ENCODE results near the gene DAG1. TPM values are rescaled to one million over a fixed set of nuclear protein-coding genes. Genes with fewer than 3 reads are reported as not detected.

The DAG1 gene
- total RNA-seq, 4 donors from 2014 or later: 42.1 to 102 (median 76.6) TPM

DNA sequence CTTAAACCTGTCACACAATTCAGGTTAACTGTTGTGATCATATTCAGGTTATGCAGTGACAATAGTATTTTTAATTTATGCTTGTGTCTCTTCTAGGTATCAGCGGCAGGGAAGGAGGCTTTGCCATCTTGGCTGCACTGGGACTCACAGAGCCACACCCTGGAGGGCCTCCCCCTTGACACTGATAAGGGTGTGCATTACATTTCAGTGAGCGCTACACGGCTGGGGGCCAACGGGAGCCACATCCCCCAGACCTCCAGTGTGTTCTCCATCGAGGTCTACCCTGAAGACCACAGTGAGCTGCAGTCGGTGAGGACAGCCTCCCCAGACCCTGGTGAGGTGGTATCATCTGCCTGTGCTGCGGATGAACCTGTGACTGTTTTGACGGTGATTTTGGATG is 60.6 kb downstream of the DAG1 start:
- no peak for TF ChIP-seq POLR2AphosphoS5 (IDR thresholded peaks at IDR 0.05)
- no peak for TF ChIP-seq EP300 (IDR thresholded peaks at IDR 0.05)
- TF ChIP-seq CTCF (IDR thresholded peaks at IDR 0.05): no peak
- TF ChIP-seq POLR2A (IDR thresholded peaks at IDR 0.05): no peak
- no peaks in the 10 kb centered on the region for H3K9me3 ChIP-seq
- WGBS: 88% methylated on average over 6 of the region's 8 CpGs
- peaks cover 5% of the 10 kb centered on the region for H3K4me1 ChIP-seq
- no peak overlapping the region for H3K27ac ChIP-seq
- H3K27me3 ChIP-seq: no peaks in the 10 kb centered on the region
- no peak overlapping the region for H3K4me3 ChIP-seq
- DNase-seq (ENCODE audit: low spot score in 2 of 2): no peak
- peaks cover 35% of the 10 kb centered on the region for H3K36me3 ChIP-seq

DNA sequence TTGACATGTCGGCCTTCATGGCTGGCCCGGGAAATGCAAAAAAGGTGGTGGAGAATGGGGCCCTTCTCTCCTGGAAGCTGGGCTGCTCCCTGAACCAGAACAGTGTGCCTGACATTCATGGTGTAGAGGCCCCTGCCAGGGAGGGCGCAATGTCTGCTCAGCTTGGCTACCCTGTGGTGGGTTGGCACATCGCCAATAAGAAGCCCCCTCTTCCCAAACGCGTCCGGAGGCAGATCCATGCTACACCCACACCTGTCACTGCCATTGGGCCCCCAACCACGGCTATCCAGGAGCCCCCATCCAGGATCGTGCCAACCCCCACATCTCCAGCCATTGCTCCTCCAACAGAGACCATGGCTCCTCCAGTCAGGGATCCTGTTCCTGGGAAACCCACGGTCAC is 61.2 kb downstream of the DAG1 start:
- 88% methylated on average over 10 of the region's 10 CpGs for WGBS
- Histone ChIP-seq H3K4me3 (no peak overlapping the region), H3K27me3 (no peaks in the 10 kb centered on the region), H3K9me3 (no peaks in the 10 kb centered on the region), H3K4me1 (peaks cover 5% of the 10 kb centered on the region), H3K27ac (no peak overlapping the region), H3K36me3 (peaks cover 35% of the 10 kb centered on the region)
- TF ChIP-seq EP300 (IDR thresholded peaks at IDR 0.05): no peak
- TF ChIP-seq POLR2A (IDR thresholded peaks at IDR 0.05): no peak
- TF ChIP-seq POLR2AphosphoS5 (IDR thresholded peaks at IDR 0.05): no peak
- no peak for TF ChIP-seq CTCF (IDR thresholded peaks at IDR 0.05)
- DNase-seq (ENCODE audit: low spot score in 2 of 2): no peak

DNA sequence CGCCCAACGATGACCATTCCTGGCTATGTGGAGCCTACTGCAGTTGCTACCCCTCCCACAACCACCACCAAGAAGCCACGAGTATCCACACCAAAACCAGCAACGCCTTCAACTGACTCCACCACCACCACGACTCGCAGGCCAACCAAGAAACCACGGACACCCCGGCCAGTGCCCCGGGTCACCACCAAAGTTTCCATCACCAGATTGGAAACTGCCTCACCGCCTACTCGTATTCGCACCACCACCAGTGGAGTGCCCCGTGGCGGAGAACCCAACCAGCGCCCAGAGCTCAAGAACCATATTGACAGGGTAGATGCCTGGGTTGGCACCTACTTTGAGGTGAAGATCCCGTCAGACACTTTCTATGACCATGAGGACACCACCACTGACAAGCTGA is 61.6 kb downstream of the DAG1 start:
- Histone ChIP-seq H3K27ac (no peak overlapping the region), H3K4me3 (no peak overlapping the region), H3K36me3 (peaks cover 35% of the 10 kb centered on the region), H3K4me1 (peaks cover 5% of the 10 kb centered on the region), H3K27me3 (no peaks in the 10 kb centered on the region), H3K9me3 (no peaks in the 10 kb centered on the region)
- DNase-seq (ENCODE audit: low spot score in 2 of 2): no peak
- 97% methylated on average over 16 of the region's 16 CpGs for WGBS
- TF ChIP-seq CTCF (IDR thresholded peaks at IDR 0.05) (no peak), EP300 (IDR thresholded peaks at IDR 0.05) (no peak), POLR2A (IDR thresholded peaks at IDR 0.05) (no peak), POLR2AphosphoS5 (IDR thresholded peaks at IDR 0.05) (no peak)

- H3K4me1 ChIP-seq: peaks cover 5% of the 10 kb centered on the region
- no peaks in the 10 kb centered on the region for H3K9me3 ChIP-seq
- H3K27me3 ChIP-seq: no peaks in the 10 kb centered on the region
- TF ChIP-seq EP300 (IDR thresholded peaks at IDR 0.05) (no peak), POLR2A (IDR thresholded peaks at IDR 0.05) (no peak), CTCF (IDR thresholded peaks at IDR 0.05) (no peak), POLR2AphosphoS5 (IDR thresholded peaks at IDR 0.05) (no peak)
- H3K27ac ChIP-seq: no peak overlapping the region
- peaks cover 35% of the 10 kb centered on the region for H3K36me3 ChIP-seq
- WGBS: 82% methylated on average over 8 of the region's 13 CpGs
- H3K4me3 ChIP-seq: no peak overlapping the region
- no peak for DNase-seq (ENCODE audit: low spot score in 2 of 2)
These were observed 63.0 kb downstream of the DAG1 start for GRCh38 chr3:49533031-49533430.

DNA sequence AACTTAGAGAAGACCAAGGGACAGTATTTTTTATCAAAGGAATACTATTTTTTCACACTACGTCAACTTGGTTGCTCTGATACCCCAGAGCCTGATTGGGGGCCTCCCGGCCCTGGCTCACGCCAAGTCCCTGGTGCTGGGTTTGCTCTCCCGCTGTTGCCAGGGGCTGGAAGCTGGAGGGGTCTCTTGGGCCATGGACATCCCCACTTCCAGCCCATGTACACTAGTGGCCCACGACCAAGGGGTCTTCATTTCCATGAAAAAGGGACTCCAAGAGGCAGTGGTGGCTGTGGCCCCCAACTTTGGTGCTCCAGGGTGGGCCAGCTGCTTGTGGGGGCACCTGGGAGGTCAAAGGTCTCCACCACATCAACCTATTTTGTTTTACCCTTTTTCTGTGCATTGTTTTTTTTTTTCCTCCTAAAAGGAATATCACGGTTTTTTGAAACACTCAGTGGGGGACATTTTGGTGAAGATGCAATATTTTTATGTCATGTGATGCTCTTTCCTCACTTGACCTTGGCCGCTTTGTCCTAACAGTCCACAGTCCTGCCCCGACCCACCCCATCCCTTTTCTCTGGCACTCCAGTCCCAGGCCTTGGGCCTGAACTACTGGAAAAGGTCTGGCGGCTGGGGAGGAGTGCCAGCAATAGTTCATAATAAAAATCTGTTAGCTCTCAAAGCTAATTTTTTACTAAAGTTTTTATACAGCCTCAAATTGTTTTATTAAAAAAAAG is 63.9 kb downstream of the DAG1 start:
- 85% methylated on average over 9 of the region's 9 CpGs for WGBS
- DNase-seq (ENCODE audit: low spot score in 2 of 2): no peak
- no peak for TF ChIP-seq POLR2A (IDR thresholded peaks at IDR 0.05)
- no peak for TF ChIP-seq EP300 (IDR thresholded peaks at IDR 0.05)
- no peak for TF ChIP-seq CTCF (IDR thresholded peaks at IDR 0.05)
- no peak for TF ChIP-seq POLR2AphosphoS5 (IDR thresholded peaks at IDR 0.05)
- Histone ChIP-seq H3K36me3 (peaks cover 35% of the 10 kb centered on the region), H3K4me3 (no peak overlapping the region), H3K27me3 (no peaks in the 10 kb centered on the region), H3K27ac (peak overlapping the region; percentile 57), H3K9me3 (no peaks in the 10 kb centered on the region), H3K4me1 (peaks cover 5% of the 10 kb centered on the region)
